ENCODE measurements around the gene PPP2R5D. TPM values are rescaled to one million over a fixed set of nuclear protein-coding genes. Genes with fewer than 3 reads are reported as not detected.
"Not testable (repeated sequence)": the region's sequence is repeated elsewhere in the genome, so short reads cannot be mapped to it uniquely, and the experiment has no call there.

PPP2R5D gene
- total and polyA plus RNA-seq, 4 donors, result 6.7 to 13.9 (median 13.2) TPM

- TF ChIP-seq REST (IDR thresholded peaks at IDR 0.05), result no peak
- TF ChIP-seq MAX (IDR thresholded peaks at IDR 0.05), result no peak
- no peak for TF ChIP-seq RAD21 (IDR thresholded peaks at IDR 0.05)
- TF ChIP-seq TAF1 (conservative IDR thresholded peaks at IDR 0.05), result no peak
Observed at GRCh38 chr6:42993445-42993844, 9.1 kb downstream of the PPP2R5D start (continued).

- DNase-seq (ENCODE audit: low spot score), result no peak
- Histone ChIP-seq H3K36me3 (ENCODE audit: control insufficient read depth in 4 of 4, insufficient read depth in 3 of 4, low read depth in 1 of 4, low read length in 3 of 4) (peaks cover under 1 to 3% (median 2%) of the 10 kb centered on the region in 4 donors), H3K9ac (ENCODE audit: low read depth in 1 of 2, low read length in 2 of 2) (no peak overlapping the region), H3K4me1 (ENCODE audit: control insufficient read depth in 4 of 4, insufficient read depth in 4 of 4, low read length in 3 of 4) (no peaks in the 10 kb centered on the region), H3K9me3 (ENCODE audit: control insufficient read depth in 4 of 4, low read length in 3 of 4) (no peaks in the 10 kb centered on the region), H3K27me3 (ENCODE audit: control insufficient read depth in 4 of 4, insufficient read depth in 4 of 4, low read length in 3 of 4) (no peaks in the 10 kb centered on the region), H3K27ac (ENCODE audit: low read depth in 1 of 2, low read length in 2 of 2) (no peak overlapping the region), H3K4me3 (ENCODE audit: low read depth in 1 of 3, low read length in 3 of 3) (no peak overlapping the region)
- no peak for TF ChIP-seq HNF4G (IDR thresholded peaks at IDR 0.05)
- TF ChIP-seq TAF1 (conservative IDR thresholded peaks at IDR 0.05), result no peak
- TF ChIP-seq MAX (IDR thresholded peaks at IDR 0.05), result no peak
- TF ChIP-seq RXRA (IDR thresholded peaks at IDR 0.05), result no peak
- TF ChIP-seq RAD21 (IDR thresholded peaks at IDR 0.05), result peak in 1 of 2 donors; percentile 32
Observed at GRCh38 chr6:42996513-42996912, 12.1 kb downstream of the PPP2R5D start.

- not testable (repeated sequence) for DNase-seq (ENCODE audit: low spot score); H3K4me3 ChIP-seq (ENCODE audit: low read depth in 1 of 3, low read length in 3 of 3); H3K4me1 ChIP-seq (ENCODE audit: control insufficient read depth in 4 of 4, insufficient read depth in 4 of 4, low read length in 3 of 4); H3K9me3 ChIP-seq (ENCODE audit: control insufficient read depth in 4 of 4, low read length in 3 of 4); H3K36me3 ChIP-seq (ENCODE audit: control insufficient read depth in 4 of 4, insufficient read depth in 3 of 4, low read depth in 1 of 4, low read length in 3 of 4); H3K27me3 ChIP-seq (ENCODE audit: control insufficient read depth in 4 of 4, insufficient read depth in 4 of 4, low read length in 3 of 4); H3K27ac ChIP-seq (ENCODE audit: low read depth in 1 of 2, low read length in 2 of 2); H3K9ac ChIP-seq (ENCODE audit: low read depth in 1 of 2, low read length in 2 of 2)
- 66% methylated on average over 9 of the region's 9 CpGs for WGBS
Observed at GRCh38 chr6:42998205-42998604, 13.8 kb downstream of the PPP2R5D start.

- Histone ChIP-seq H3K4me3 (ENCODE audit: low read depth in 1 of 3, low read length in 3 of 3) (no peak overlapping the region), H3K36me3 (ENCODE audit: control insufficient read depth in 4 of 4, insufficient read depth in 3 of 4, low read depth in 1 of 4, low read length in 3 of 4) (peaks cover 0 to 3% (median 1%) of the 10 kb centered on the region in 4 donors), H3K9ac (ENCODE audit: low read depth in 1 of 2, low read length in 2 of 2) (no peak overlapping the region), H3K27ac (ENCODE audit: low read depth in 1 of 2, low read length in 2 of 2) (no peak overlapping the region), H3K9me3 (ENCODE audit: control insufficient read depth in 4 of 4, low read length in 3 of 4) (no peaks in the 10 kb centered on the region), H3K4me1 (ENCODE audit: control insufficient read depth in 4 of 4, insufficient read depth in 4 of 4, low read length in 3 of 4) (no peaks in the 10 kb centered on the region), H3K27me3 (ENCODE audit: control insufficient read depth in 4 of 4, insufficient read depth in 4 of 4, low read length in 3 of 4) (no peaks in the 10 kb centered on the region)
- 95% methylated on average over 8 of the region's 8 CpGs for whole genome bisulfite sequencing
- TF ChIP-seq REST (IDR thresholded peaks at IDR 0.05), result no peak
- no peak for TF ChIP-seq EGR1 (IDR thresholded peaks at IDR 0.05; ENCODE audit: low read depth in 2 of 2)
- no peak for TF ChIP-seq NR2F2 (IDR thresholded peaks at IDR 0.05)
- no peak for TF ChIP-seq CTCF (IDR thresholded peaks at IDR 0.05; ENCODE audit: low read depth, low read length, missing input control)
- no peak for DNase-seq (ENCODE audit: low spot score)
Observed at GRCh38 chr6:43001843-43002242, 17.5 kb downstream of the PPP2R5D start.
